PFSK-1 (cell line): ENCODE measurements around the gene UBN2.

ENCODE experiments used
- FOXP2 ChIP-seq: optimal IDR thresholded peaks from 2 replicates; pipeline ENCODE3; 2011; ENCODE audit warnings: borderline replicate concordance, control low read depth, inconsistent platforms; ENCODE audit not compliant: insufficient read depth; ENCODE audit errors: extremely low read length, extremely low read depth
- POLR2AphosphoS5 ChIP-seq: IDR thresholded peaks from 2 replicates; pipeline ENCODE4 v1.6.1; 2012; ENCODE audit warnings: low read depth, mild to moderate bottlenecking, control low read depth, low read length, moderate library complexity
- SIN3A ChIP-seq: IDR thresholded peaks from 2 replicates; pipeline ENCODE4 v1.6.1; 2012; ENCODE audit warnings: mild to moderate bottlenecking, low read length, moderate library complexity, borderline replicate concordance; ENCODE audit not compliant: insufficient read depth
- TAF1 ChIP-seq: IDR thresholded peaks from 2 replicates; pipeline ENCODE4 v1.6.1; 2012; ENCODE audit warnings: low read length, control low read depth, borderline replicate concordance; ENCODE audit not compliant: insufficient read depth
- TF ChIP-seq, protein P1 (sequence below), 2 experiments: IDR thresholded peaks; 2 replicates each; pipeline versions ENCODE4 v1.6.1 to v1.8.0; 2011 to 2012; ENCODE audit warnings: low read depth in 2 of 2, low read length in 2 of 2, control low read depth in 1 of 2, inconsistent platforms in 1 of 2, mild to moderate bottlenecking in 1 of 2, moderate library complexity in 1 of 2; ENCODE audit not compliant: insufficient read depth in 1 of 2

The UBN2 gene

GRCh38 chr7:139354729-139355128 is 123.7 kb downstream of the UBN2 start:
- TF ChIP-seq, protein P1, sequence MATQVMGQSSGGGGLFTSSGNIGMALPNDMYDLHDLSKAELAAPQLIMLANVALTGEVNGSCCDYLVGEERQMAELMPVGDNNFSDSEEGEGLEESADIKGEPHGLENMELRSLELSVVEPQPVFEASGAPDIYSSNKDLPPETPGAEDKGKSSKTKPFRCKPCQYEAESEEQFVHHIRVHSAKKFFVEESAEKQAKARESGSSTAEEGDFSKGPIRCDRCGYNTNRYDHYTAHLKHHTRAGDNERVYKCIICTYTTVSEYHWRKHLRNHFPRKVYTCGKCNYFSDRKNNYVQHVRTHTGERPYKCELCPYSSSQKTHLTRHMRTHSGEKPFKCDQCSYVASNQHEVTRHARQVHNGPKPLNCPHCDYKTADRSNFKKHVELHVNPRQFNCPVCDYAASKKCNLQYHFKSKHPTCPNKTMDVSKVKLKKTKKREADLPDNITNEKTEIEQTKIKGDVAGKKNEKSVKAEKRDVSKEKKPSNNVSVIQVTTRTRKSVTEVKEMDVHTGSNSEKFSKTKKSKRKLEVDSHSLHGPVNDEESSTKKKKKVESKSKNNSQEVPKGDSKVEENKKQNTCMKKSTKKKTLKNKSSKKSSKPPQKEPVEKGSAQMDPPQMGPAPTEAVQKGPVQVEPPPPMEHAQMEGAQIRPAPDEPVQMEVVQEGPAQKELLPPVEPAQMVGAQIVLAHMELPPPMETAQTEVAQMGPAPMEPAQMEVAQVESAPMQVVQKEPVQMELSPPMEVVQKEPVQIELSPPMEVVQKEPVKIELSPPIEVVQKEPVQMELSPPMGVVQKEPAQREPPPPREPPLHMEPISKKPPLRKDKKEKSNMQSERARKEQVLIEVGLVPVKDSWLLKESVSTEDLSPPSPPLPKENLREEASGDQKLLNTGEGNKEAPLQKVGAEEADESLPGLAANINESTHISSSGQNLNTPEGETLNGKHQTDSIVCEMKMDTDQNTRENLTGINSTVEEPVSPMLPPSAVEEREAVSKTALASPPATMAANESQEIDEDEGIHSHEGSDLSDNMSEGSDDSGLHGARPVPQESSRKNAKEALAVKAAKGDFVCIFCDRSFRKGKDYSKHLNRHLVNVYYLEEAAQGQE (IDR thresholded peaks at IDR 0.05; ENCODE audit: insufficient read depth in 1 of 2, low read depth in 2 of 2, low read length in 2 of 2): no peak
- TF ChIP-seq FOXP2: no peak
- TF ChIP-seq SIN3A: no peak
- TF ChIP-seq TAF1: no peak
- TF ChIP-seq POLR2AphosphoS5: no peak

GRCh38 chr7:139355320-139355719 is 124.3 kb downstream of the UBN2 start:
- TF ChIP-seq SIN3A (no peak), FOXP2 (no peak), POLR2AphosphoS5 (no peak), TAF1 (no peak)
- TF ChIP-seq, protein P1 (IDR thresholded peaks at IDR 0.05; ENCODE audit: insufficient read depth in 1 of 2, low read depth in 2 of 2, low read length in 2 of 2): no peak
